Activated CD4-positive, alpha-beta T cell treated with anti-CD3 and anti-CD28 coated beads for 24 hours (primary cell): ENCODE results near the gene ANO10.

Experiments
- DNase-seq, 2 donors: peaks; one replicate each; pipeline ENCODE4 v3.0.0-alpha.2; 2020; ENCODE audit warnings: low read depth in 2 of 2

The ANO10 gene

DNA sequence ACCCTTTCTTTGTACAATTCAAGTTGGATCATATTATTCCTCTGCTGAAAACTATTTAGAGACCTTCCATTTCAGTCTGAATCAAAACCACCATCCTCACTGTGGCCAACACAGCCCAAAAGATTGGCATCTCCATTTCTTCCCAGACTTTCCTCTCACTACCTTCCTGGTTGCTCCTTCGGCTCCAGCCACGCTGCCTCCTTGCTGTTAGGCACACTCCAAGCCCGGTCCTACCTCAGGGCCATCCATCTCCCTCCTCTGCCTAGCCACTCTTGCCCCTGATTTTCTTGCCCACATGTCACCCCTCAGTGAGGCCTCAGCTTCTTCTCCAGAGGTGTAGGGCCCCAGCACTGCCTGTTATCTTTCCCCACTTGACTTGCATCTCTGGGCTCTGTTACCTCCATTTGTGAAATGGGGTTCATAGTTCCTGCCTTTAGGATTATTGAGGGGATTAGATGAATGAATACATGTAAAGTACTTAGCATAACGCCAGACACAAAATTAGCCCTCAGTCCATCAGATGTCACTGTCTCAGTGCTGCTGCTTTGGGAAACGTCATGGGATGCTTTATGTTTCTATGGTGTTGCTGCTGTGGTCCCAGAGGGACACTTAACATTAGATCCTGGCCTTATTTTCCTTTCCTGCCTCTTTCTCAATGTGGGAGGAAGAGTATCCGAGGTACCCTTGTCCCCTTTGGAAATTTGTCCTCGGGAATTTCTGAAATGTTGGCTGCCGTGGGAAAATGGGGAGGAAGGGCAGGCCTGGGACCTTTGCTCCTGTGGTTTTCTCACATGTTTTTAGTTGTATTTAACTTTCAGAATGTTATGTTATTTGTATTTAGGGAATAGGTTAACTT lies 304.1 kb downstream of the ANO10 start:
- no peak for DNase-seq

DNA sequence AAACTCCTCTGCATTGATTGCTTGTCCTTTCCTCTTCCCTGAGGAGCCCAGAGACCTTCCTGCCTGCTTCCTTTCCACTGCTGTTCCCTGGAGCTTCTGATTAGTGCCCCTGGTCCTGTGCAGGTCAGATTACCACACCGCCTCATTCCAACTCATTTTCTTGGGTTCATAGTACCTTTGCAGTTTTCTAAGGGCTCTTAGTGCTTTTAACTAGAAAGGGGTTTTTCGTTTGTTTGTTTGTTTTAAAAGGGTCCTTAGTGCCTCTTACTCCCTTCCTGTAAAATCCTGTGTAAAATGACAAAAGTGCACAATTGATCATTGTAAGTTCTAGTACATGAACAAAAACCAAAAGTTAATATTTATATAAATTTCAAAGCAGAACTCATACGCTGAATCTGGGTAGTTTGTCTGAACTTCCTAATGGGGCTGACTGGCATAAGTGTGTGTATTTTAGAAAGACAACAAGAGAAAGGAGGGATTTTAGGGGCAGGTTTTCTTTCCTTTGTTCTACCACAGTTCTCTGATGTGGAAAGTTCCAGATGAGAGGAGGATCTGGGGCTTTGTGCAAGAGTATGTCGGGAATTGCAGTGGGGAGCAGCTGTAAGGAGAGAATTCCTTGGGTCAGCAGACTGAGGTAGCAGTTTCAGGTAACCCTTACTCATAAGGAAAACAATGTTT lies 304.9 kb downstream of the ANO10 start:
- no peak for DNase-seq
